Adrenal gland (tissue), 12 donors: Measurements from ENCODE around the gene LRP1B. TPM values are rescaled to one million over a fixed set of nuclear protein-coding genes. Genes with fewer than 3 reads are reported as not detected.

Experiments used
- DNase-seq, 7 donors: peaks; one replicate each; pipeline ENCODE4 v3.0.0-alpha.2; 2019 to 2020
- H3K27ac ChIP-seq, 5 donors: fragments of 200-600 bp; sonication (generic) in 4 of 5; 1 replicate in 3 of 5; 2 replicates in 2 of 5; pipeline versions ENCODE4 v1.5.1 to v1.8.0; 2016 to 2020; ENCODE audit warnings: mild to moderate bottlenecking in 1 of 5
- H3K27me3 ChIP-seq: fragments of 200-600 bp; 2 replicates; pipeline ENCODE4 v1.8.0; 2021
- H3K36me3 ChIP-seq, 2 donors: fragments of 200-600 bp; replicated peaks in 1 of 2; 1 replicate in 1 of 2; 2 replicates in 1 of 2; pipeline versions ENCODE4 v1.5.1 to v1.8.0; 2018 to 2022
- H3K4me1 ChIP-seq, 2 donors: fragments of 200-600 bp; replicated peaks in 1 of 2; 1 replicate in 1 of 2; 2 replicates in 1 of 2; pipeline versions ENCODE4 v1.5.1 to v1.8.0; 2018 to 2021
- H3K4me3 ChIP-seq, 4 donors: fragments of 200-600 bp; sonication (generic) in 3 of 4; one replicate each; pipeline ENCODE4 v1.5.1; 2016 to 2018
- H3K9me3 ChIP-seq, 3 donors: fragments of 200-600 bp; sonication (generic) in 1 of 3; replicated peaks in 1 of 3; 1 replicate in 2 of 3; 2 replicates in 1 of 3; pipeline versions ENCODE4 v1.5.1 to v1.8.0; 2016 to 2021
- POLR2A ChIP-seq, 2 donors: fragments of 450-650 bp; IDR thresholded peaks; one replicate each; pipeline ENCODE4 v1.6.1; 2017; ENCODE audit warnings: antibody characterized with exemption in 2 of 2, mild to moderate bottlenecking in 2 of 2, moderate library complexity in 1 of 2
- WGBS, 4 donors: extraction: QIAGEN DNeasy Blood & Tissue Kit in 2 of 4; methylation state at CpG; one replicate each; pipeline versions ENCODE4 v1.1.5 to v1.1.7; 2013 to 2017; 5-methylcytosine and 5-hydroxymethylcytosine counted together
- intact Hi-C, 2 donors: fragments of 100-400 bp; cut with DNase I; formaldehyde crosslinking; loops; one replicate each; pipeline versions ENCODE4 v1.14.1 to v1.15.0; 2022 to 2023
- polyA plus RNA-seq, 3 donors: library from polyadenylated mRNA; stranded (reverse); fragments of 200-250 nt in 2 of 3; fragments of 350-450 nt in 1 of 3; fragmentation: Illumina TruSeq in 1 of 3; extraction: RNeasy Lipid Tissue Mini Kit (QIAGEN cat#74804) in 1 of 3; gene quantifications; one replicate each; pipeline ENCODE4 v1.2.3, GENCODE V29; 2013 to 2014
- total RNA-seq, 9 donors: library from RNA; depleted of rRNA in 4 of 9; stranded (reverse); fragments of >200 nt in 4 of 9; fragments of 120-200 nt in 1 of 9; fragmentation: NEBNext Ultra II Directional in 1 of 9; extraction: Animal tissue kit (Norgen Biotek cat#: 25700) in 1 of 9; gene quantifications; one replicate each; pipeline versions ENCODE4 v1.1.0 to v1.2.4, GENCODE V29; 2013 to 2023
- TF ChIP-seq, protein P1 (sequence below), 6 experiments: fragments of 450-650 bp in 4 of 6; fragments of 200-600 bp in 2 of 6; sonication (generic) in 1 of 6; IDR thresholded peaks; 1 replicate in 5 of 6; 2 replicates in 1 of 6; pipeline versions ENCODE4 v1.5.1 to v1.8.0; 2016 to 2021; ENCODE audit warnings: antibody characterized with exemption in 6 of 6, mild to moderate bottlenecking in 2 of 6, moderate library complexity in 1 of 6
- donor health status: healthy with polysubstance abuse.
- donor health status: Bipolar disorder and iron deficiency.
- donor health status: DM: yes; HTN: yes; CAD: no.
- donor health status: DM: no; HTN: no; CAD: no.
- donor health status: DM: no; HTN: no; CAD: no.
- donor health status: DM: yes; HTN: yes; CAD: no.

The LRP1B gene
- total and polyA plus RNA-seq, 12 donors = 0.84 to 5.4 (median 2.1) TPM

GRCh38 chr2:140701726-140702125, 1429.1 kb downstream of the LRP1B start:
- Histone ChIP-seq H3K27me3 (no peaks in the 10 kb centered on the region), H3K9me3 (no peaks in the 10 kb centered on the region), H3K36me3 (no peaks in the 10 kb centered on the region), H3K4me3 (no peak overlapping the region), H3K4me1 (no peaks in the 10 kb centered on the region), H3K27ac (no peak overlapping the region)
- TF ChIP-seq, protein P1, sequence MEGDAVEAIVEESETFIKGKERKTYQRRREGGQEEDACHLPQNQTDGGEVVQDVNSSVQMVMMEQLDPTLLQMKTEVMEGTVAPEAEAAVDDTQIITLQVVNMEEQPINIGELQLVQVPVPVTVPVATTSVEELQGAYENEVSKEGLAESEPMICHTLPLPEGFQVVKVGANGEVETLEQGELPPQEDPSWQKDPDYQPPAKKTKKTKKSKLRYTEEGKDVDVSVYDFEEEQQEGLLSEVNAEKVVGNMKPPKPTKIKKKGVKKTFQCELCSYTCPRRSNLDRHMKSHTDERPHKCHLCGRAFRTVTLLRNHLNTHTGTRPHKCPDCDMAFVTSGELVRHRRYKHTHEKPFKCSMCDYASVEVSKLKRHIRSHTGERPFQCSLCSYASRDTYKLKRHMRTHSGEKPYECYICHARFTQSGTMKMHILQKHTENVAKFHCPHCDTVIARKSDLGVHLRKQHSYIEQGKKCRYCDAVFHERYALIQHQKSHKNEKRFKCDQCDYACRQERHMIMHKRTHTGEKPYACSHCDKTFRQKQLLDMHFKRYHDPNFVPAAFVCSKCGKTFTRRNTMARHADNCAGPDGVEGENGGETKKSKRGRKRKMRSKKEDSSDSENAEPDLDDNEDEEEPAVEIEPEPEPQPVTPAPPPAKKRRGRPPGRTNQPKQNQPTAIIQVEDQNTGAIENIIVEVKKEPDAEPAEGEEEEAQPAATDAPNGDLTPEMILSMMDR (IDR thresholded peaks at IDR 0.05) = no peak
- TF ChIP-seq POLR2A (IDR thresholded peaks at IDR 0.05) = no peak
- intact Hi-C loops = no loop called here
- 81 to 88% (median 87%) methylated on average over 5 of the region's 5 CpGs for WGBS, 4 donors
- no peak for DNase-seq

DNA sequence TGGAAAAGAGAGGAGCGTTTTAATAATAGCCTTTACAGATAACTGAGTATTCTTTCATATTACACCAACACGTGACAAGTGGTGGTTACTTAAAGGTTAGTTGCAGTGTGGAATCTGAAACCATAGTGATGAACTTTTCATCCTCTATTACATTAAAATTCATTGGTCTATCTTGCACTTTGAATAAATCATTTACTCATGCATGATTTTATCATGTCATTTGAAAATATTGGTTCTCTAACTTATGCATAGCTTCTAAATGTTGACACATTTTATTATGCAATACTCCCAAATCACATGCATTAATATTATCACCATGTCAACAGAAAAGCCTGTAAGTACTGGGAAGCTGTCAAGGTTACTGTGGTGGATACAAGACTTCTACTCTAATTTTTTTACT, 1432.2 kb downstream of the LRP1B start:
- WGBS, 4 donors = 72 to 80% (median 78%) methylated on average over 2 of the region's 2 CpGs
- no peak for DNase-seq

DNA sequence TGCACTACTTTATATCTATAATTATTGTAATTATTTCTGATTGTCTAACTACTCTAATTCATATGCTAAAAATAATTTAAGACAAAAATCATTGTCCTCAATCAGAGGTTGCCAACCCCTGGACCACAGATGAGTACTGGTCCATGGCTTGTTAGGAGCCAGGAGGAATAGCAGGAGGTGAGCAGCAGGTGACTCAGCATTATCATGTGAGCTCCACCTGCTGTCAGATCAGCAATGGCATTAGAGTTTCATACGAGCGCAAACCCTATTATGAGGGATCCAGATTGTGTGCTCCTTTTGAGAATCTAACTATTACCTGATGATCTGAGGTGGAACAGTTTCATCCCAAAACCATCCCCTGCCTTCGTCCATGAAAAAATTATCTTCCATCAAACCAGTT, 1434.4 kb downstream of the LRP1B start:
- H3K36me3 ChIP-seq = no peaks in the 10 kb centered on the region
- intact Hi-C loops = no loop called here
- H3K4me3 ChIP-seq = no peak overlapping the region
- H3K27ac ChIP-seq = no peak overlapping the region
- H3K27me3 ChIP-seq = no peaks in the 10 kb centered on the region
- H3K9me3 ChIP-seq = no peaks in the 10 kb centered on the region
- TF ChIP-seq, protein P1 (IDR thresholded peaks at IDR 0.05) = no peak
- no peak for TF ChIP-seq POLR2A (IDR thresholded peaks at IDR 0.05)
- no peak for DNase-seq
- WGBS, 4 donors = 88 to 94% (median 92%) methylated on average over 3 of the region's 3 CpGs
- H3K4me1 ChIP-seq = no peaks in the 10 kb centered on the region

More for the DNA sequence above, 1432.2 kb downstream of the LRP1B start:
- no peak for TF ChIP-seq POLR2A (IDR thresholded peaks at IDR 0.05)
- TF ChIP-seq, protein P1 (IDR thresholded peaks at IDR 0.05) = no peak
- no peak overlapping the region for H3K4me3 ChIP-seq
- intact Hi-C loops = no loop called here
- H3K27ac ChIP-seq = no peak overlapping the region
- no peaks in the 10 kb centered on the region for H3K36me3 ChIP-seq
- H3K27me3 ChIP-seq = no peaks in the 10 kb centered on the region
- H3K4me1 ChIP-seq = no peaks in the 10 kb centered on the region
- no peaks in the 10 kb centered on the region for H3K9me3 ChIP-seq

GRCh38 chr2:140695155-140695554, 1435.7 kb downstream of the LRP1B start:
- H3K36me3 ChIP-seq = no peaks in the 10 kb centered on the region
- intact Hi-C loops = no loop called here
- WGBS, 4 donors = 81 to 93% (median 86%) methylated on average over 1 of the region's 1 CpG
- TF ChIP-seq, protein P1 (IDR thresholded peaks at IDR 0.05) = no peak
- no peak for TF ChIP-seq POLR2A (IDR thresholded peaks at IDR 0.05)
- no peaks in the 10 kb centered on the region for H3K9me3 ChIP-seq
- DNase-seq = no peak
- no peaks in the 10 kb centered on the region for H3K4me1 ChIP-seq
- no peaks in the 10 kb centered on the region for H3K27me3 ChIP-seq
- H3K4me3 ChIP-seq = no peak overlapping the region
- H3K27ac ChIP-seq = no peak overlapping the region
